H1 (cell line): ENCODE measurements around the gene BORCS6. TPM values are rescaled to one million over a fixed set of nuclear protein-coding genes. Genes with fewer than 3 reads are reported as not detected.

ENCODE experiments used
- BCL11A ChIP-seq, 2 experiments: IDR thresholded peaks; one replicate each; pipeline ENCODE4 v1.6.1; 2011; ENCODE audit warnings: low read depth in 2 of 2, low read length in 2 of 2, mild to moderate bottlenecking in 2 of 2
- RXRA ChIP-seq: IDR thresholded peaks from 2 replicates; pipeline ENCODE4 v1.6.1; 2011; ENCODE audit warnings: low read depth, mild to moderate bottlenecking, low read length, moderate library complexity; ENCODE audit not compliant: insufficient read depth
- SIN3A ChIP-seq, 2 experiments: IDR thresholded peaks in 1 of 2; conservative IDR thresholded peaks in 1 of 2; 2 replicates each; pipeline ENCODE4 v1.6.1; 2011 to 2012; ENCODE audit warnings: low read length in 2 of 2, improper control_type of control experiment in 1 of 2, low read depth in 1 of 2, mild to moderate bottlenecking in 1 of 2
- polyA plus RNA-seq, 7 experiments: library from polyadenylated mRNA; depleted of rRNA in 3 of 7; stranded (reverse) in 5 of 7; unstranded in 2 of 7; fragments of >200 nt in 5 of 7; fragments of 200-250 nt in 2 of 7; gene quantifications; 1 replicate in 5 of 7; 2 replicates in 1 of 7; 4 replicates in 1 of 7; pipeline versions ENCODE4 v1.2.1 to v1.2.3, GENCODE V29; 2011 to 2013; ENCODE audit warnings: missing spikeins in 2 of 7, mixed read lengths in 2 of 7
- total RNA-seq: library from RNA; stranded (reverse); fragmentation: NEBNext Ultra II Directional; extraction: Animal tissue kit (Norgen Biotek cat#: 25700); gene quantifications from 2 replicates; pipeline ENCODE4 v1.2.1, GENCODE V29; 2021

BORCS6 gene
- total and polyA plus RNA-seq, 2 of the 8 experiments (the other 6 are each of a cell fraction or from before 2014, with no cell fraction given), result 3.3 to 3.6 TPM

- TF ChIP-seq RXRA, result no peak
- no peak for TF ChIP-seq BCL11A (IDR thresholded peaks at IDR 0.05; ENCODE audit: low read depth in 2 of 2, low read length in 2 of 2)
- no peak for TF ChIP-seq SIN3A (conservative IDR thresholded peaks at IDR 0.05 in 1 of 2, IDR thresholded peaks at IDR 0.05 in 1 of 2; ENCODE audit: low read depth in 1 of 2, low read length in 2 of 2)
These were observed 47.2 kb upstream of the BORCS6 start (continued) for GRCh38 chr17:8237175-8237574.
